Erythroblast (primary cell): ENCODE data around the gene SPART.

ENCODE experiments used
- GATA1 ChIP-seq: IDR thresholded peaks from 2 replicates; pipeline ENCODE4 v1.6.1; 2011; ENCODE audit warnings: low read depth, mild to moderate bottlenecking, control low read depth, low read length, moderate library complexity
- POLR2A ChIP-seq: IDR thresholded peaks from 2 replicates; pipeline ENCODE4 v1.6.1; 2011; ENCODE audit warnings: mild to moderate bottlenecking, low read length

DNA sequence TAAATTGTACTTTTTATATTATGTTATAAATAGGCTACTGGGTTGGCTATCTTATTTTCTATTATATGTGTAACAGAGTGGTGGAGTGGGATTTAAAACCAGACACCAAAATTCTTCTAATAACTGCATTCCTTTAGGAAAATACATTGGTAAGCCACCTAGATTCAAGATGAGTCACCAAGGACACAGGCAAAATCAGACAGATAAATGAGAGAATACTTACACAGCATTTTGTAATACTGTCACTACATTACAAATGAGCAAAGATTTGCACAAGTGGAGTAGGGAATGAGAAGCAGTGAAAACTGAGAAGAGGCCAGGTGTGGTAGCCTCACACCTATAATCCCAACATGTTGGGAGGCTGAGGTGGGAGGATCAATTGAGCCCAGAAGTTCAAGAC is 6.2 kb upstream of the SPART start:
- TF ChIP-seq POLR2A: no peak
- no peak for TF ChIP-seq GATA1
